ENCODE results near the gene ARHGEF37.
"Not testable (repeated sequence)": the region's sequence is repeated elsewhere in the genome, so short reads cannot be mapped to it uniquely, and the experiment has no call there.

Gene ARHGEF37

GRCh38 chr5:149572170-149572569, 9.1 kb upstream of the ARHGEF37 start:
- DNase-seq = no peak

DNA sequence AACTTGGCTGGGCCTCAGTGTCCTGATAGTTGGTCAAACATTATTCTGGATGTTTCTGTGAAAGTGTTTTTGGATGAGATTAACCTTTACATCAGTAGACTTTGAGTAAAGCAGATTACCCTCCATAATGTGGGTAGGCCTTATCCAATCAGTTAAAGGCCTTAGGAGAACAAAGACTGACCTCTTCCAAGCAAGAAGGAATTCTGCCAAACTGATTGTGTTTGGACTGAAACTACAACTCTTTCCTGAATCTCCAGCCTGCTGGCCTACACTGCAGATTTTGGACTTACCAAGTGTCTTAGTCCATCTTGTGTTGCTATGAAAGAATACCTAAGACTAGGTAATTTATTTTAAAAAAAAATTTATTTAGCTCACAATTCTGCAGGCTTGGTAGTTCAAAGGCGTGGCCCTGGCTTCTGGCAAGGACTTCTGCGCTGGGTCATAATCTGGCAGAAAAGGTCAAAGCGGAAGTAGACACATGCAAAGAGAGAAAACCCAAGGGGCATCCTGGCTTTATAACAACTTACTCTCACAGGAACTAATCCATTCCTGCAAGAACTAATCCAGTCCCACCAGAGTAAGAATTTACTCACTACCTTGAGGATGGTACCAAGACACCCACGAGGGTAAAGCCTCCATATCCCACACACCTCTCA, 8.6 kb upstream of the ARHGEF37 start:
- no peak for DNase-seq

GRCh38 chr5:149575131-149575530, 6.2 kb upstream of the ARHGEF37 start:
- DNase-seq = no peak

DNA sequence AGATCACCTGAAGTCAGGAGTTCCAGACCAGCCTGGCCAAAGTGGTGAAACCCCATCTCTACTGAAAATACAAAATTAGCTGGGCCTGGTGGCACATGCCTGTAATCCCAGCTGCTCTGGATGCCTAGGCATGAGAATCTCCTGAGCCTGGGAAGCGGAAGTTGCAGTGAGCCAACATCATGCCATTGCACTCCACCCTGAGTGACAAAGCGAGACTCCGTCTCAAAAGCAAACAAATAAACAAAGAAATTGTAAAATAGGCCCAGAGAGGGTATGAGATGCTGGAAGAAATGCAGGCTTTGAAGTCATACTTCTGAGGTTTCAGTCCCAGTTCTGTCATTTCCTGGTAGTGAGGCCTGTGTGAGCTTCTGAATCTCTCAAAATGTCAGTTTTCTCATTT, 5.3 kb upstream of the ARHGEF37 start:
- peak; percentile 12 for DNase-seq

DNA sequence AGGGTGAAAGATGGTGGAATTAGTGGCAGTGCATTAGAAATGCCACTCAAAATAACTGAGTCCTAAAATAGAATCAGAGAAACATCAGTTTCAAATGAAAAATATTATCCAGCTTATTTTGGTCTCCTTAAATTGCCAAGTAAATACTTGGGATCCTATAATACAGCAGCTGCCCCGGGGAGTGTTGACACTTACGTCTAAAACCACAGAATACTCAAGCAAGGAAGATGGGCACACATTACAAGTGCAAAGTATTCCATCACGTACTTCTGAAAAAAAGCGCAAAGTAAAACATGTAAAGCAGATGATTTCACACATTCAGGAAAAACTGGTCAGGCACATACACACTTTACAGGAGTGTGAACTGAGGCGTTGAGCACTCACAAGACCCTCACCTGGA, 2.4 kb upstream of the ARHGEF37 start:
- DNase-seq = no peak

- DNase-seq = no peak
These were observed 498 bp upstream of the ARHGEF37 start for GRCh38 chr5:149580808-149581191.

- no peak for DNase-seq
These were observed 852 bp downstream of the ARHGEF37 start for GRCh38 chr5:149581931-149582768.

DNA sequence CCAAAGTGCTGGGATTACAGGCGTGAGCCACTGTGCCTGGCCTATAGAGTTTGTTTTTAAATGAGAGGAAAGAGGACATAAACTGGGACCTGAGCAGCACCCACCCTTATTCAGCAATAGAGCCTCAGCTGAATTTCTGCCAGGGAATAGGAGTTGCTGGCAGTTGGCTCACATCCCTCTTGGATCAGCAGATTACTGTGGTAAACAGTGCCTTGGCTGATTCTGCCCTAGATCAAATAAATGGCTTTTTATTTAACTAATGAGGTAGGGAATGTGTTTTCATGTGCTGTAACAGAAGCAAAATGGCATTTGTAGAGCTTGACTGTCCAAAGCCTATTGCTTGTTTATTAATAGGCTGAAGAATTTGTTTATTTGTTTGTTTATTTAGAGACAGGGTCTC, 2.1 kb downstream of the ARHGEF37 start:
- DNase-seq = no peak

DNA sequence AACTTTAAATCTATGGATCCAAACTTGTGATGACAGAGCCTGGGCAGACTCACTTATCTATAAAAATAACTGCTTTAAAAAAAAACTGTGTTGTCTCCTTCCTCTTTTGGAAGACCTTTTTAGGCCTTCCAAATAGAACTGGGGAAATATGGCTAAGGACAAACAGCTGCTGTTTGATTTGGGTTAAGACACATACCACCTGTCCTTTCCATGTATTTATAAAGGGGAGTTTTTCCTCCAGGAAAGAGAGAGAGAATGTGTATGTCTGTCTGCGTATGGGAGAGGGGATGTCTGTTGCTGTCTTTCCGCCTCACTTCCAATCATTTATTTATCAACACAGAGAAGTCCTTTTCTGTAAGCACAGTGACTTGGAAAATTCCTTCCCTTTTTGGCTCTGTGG, 2.8 kb downstream of the ARHGEF37 start:
- no peak for DNase-seq

GRCh38 chr5:149585910-149586309, 4.6 kb downstream of the ARHGEF37 start:
- DNase-seq = no peak

DNA sequence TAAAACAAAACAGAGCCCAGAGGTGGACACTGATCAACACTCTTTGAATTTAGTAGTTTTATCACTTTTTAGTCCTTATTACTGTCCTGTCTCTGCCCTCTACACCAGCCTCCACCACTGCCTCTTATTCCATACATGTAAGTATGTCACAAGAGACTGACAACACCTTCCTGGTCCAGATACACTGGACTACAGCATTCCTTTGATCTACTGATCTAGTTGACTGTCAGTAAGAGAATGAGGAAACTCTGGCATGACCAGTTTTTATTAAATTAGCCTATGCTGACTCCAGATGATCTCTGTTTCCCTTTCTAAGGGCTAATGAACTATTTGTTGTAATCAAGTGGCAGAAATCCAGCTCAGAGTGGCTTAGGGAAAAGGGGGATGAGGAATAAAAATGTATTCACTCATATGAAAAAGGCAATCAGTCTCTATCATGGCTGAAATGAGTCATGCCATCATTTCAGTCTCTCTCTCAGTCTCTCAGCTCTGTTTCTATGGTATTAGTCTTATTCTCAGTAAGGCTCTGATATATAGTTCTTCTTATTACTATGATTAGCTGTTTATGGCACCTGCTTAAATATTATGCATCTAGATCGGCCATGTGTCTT, 5.5 kb downstream of the ARHGEF37 start:
- no peak for DNase-seq

- no peak for DNase-seq
These were observed 7.6 kb downstream of the ARHGEF37 start for GRCh38 chr5:149588936-149589335.

- no peak for DNase-seq
These were observed 12.1 kb downstream of the ARHGEF37 start for GRCh38 chr5:149593370-149593769.

DNA sequence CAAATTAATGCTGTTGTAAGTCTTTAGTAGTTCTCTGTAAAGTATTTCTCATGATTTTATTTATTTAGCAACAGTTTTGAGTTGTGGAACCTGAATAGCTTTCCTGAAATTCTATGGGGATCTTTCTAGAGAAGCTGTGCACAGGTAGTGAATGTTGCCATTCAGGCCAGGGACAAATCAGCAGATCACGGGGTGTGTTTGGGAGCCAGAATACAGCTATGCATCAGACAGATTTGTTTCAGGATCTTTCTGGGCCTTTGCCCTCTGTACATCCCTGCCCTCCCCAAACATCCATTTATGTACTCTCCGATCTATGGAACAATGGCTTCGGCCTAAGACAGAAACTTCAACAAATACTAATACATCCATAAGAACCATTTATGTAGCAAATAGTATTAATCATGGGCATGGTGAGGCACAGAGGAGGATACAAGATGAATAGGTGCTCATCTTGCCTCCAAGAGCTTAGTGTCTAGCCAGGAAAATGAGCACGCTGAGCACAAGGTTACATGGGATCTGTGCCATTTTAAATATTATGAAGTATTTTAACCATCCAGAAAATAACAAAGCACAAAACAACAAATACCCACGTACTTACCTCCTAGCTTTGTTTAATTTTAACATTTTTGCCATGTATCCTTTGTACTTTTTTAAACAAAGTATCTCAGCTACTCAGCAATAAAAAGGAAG, 13.1 kb downstream of the ARHGEF37 start:
- DNase-seq = no peak

- DNase-seq = not testable (repeated sequence)
These were observed 13.8 kb downstream of the ARHGEF37 start for GRCh38 chr5:149595105-149595504.

DNA sequence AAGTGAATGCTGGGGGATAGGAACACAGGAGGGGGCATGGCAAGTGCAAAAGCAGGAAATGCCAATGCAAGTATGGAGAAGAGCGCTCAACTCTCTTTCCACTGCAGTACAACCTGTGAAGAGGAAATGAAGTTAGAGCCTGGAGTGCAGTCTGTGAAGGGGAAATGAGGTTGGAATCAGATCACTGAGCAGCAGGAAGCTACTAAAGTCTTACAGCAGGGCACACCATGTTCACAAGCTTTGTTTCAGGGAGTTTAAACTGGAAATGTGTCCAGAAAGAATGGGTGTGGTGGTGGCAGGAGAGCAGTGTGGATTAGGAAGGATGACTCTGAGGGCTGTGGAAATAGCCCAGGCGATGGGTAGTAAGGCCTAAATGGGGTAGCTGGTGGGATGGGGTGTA, 15.4 kb downstream of the ARHGEF37 start:
- DNase-seq = no peak

DNA sequence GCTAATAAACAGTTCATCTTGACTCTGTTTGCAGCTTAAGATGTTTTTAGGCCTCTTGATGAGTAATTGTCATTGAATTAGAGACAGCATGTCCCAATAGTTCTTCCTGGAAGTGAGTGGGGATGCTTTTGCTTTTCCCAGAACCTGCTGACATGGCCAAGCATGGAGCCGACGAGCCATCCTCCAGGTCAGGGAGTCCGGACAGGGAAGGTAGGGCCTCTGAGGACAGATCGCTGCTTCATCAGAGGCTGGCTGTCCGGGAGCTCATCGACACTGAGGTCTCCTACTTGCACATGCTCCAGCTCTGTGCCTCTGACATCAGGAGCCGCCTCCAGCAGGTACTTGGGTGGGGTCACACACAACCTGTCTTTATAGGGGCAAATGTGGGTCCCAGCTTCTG, 16.3 kb downstream of the ARHGEF37 start:
- DNase-seq = no peak

- not testable (repeated sequence) for DNase-seq
These were observed 16.9 kb downstream of the ARHGEF37 start for GRCh38 chr5:149598234-149598633.

DNA sequence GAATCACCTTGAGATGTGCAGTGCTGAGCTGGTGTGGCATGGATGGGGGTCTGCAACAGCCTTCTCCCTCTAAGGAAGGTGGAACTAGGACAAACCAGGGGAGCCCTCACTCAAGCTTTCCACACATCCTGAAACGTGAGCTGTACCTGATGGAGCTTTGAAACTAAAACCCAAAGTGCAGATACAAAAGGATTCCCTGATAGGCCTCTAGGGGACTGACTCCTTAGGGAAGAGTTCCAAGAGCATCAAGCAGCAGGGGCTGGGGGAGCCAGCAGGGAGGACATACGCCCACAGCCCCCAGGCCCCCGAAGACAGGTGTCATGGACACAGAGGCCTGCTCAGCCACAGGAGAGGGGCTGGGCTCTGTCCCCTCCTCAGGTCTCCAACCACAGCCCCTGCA, 17.7 kb downstream of the ARHGEF37 start:
- no peak for DNase-seq

GRCh38 chr5:149599375-149599774, 18.1 kb downstream of the ARHGEF37 start:
- DNase-seq = no peak

DNA sequence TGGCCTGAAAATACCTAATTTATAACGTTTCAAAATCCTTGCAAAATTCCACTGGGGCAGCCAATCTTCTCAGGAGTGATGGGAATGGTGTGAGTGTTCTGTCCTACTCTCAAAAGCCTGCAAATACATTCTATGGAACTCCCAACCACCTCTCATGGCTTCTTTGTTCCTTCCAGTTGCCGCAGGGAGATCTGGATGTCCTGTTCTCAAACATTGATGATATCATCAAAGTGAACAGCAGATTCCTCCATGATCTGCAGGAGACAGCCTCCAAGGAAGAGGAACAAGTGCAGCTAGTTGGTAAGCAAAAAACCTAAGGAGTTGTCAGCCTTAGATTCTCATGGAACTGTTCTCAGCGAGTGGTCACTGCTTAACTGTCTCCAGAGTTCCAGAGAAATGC, 19.6 kb downstream of the ARHGEF37 start:
- DNase-seq = no peak

DNA sequence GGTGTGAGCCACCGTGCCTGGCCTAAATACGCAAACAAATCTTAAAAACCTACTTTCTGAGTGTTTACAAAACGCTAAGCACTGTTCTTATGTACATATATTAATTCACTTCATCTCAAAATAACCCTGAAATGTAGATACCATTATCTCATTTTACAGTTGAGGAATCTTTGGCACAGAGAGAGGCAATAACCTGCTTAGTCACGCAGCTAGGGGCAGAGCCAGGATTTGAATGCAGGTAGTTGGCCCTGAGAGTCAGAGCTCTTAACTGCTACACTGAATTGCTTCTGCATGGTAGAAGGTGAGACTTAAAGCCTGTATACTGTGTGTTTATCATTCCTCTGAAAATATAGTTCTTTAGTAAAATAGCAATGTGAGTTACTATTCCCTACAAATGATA, 21.9 kb downstream of the ARHGEF37 start:
- DNase-seq = no peak

DNA sequence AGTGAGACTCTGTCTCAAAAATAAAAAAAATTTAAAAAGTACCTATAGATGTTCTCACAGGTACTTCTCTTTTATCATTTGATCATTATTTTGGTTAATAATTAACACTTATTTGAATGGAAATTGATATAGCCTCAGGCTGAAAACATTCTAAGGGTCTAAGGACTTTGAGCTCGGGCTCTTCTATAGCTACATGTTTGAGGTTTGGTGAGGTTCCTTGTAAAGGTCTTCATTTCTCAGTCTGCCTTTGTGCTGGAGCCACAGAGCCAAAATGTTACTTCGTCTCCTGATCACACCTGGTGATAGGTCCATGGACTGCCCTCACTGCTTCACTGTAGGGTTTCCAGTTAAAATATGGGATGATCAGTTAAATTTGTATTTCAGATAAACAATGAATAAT, 22.6 kb downstream of the ARHGEF37 start:
- no peak for DNase-seq

DNA sequence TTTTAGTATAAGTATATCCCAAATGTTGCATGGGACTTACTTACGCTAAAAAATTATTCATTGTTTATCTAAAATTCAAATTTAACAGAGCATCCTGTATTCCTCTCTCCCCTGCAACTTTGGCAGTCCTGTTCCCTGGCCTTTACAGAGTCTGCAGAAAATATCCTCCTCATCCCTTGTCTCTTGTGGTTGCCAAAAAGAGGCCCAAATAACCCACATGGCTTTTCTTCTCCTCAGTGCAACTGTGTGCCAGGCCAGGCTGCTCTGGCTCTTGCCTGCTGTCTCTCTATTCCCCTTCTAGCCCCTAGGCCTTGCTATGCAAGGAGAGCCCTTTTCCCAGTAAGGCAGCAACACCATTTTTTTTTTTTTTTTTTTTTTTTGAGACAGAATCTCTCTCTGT, 23.0 kb downstream of the ARHGEF37 start:
- no peak for DNase-seq

Data from CD4-positive, alpha-beta T cell treated with Interleukin-12 subunit alpha and Interleukin-12 subunit beta, for 1 hour (primary cell).